HG03432 (cell line): ENCODE results near the gene NMB.
A peak's percentile ranks its signal among the peaks of the same experiment; 100 is the strongest.
"Not testable (repeated sequence)": the region's sequence is repeated elsewhere in the genome, so short reads cannot be mapped to it uniquely, and the experiment has no call there.

Experiments used
- ATAC-seq: cut with Tn5 transposase; IDR thresholded peaks from one replicate; pipeline ENCODE4 v1.9.1; 2021; ENCODE audit warnings: mild to moderate bottlenecking, moderate library complexity; ENCODE audit not compliant: unreplicated experiment

The NMB gene

GRCh38 chr15:84656972-84657371 lies 1.0 kb downstream of the NMB start:
- ATAC-seq = no peak

GRCh38 chr15:84654689-84655453 lies 3.1 kb downstream of the NMB start:
- ATAC-seq = peak; percentile 36

DNA sequence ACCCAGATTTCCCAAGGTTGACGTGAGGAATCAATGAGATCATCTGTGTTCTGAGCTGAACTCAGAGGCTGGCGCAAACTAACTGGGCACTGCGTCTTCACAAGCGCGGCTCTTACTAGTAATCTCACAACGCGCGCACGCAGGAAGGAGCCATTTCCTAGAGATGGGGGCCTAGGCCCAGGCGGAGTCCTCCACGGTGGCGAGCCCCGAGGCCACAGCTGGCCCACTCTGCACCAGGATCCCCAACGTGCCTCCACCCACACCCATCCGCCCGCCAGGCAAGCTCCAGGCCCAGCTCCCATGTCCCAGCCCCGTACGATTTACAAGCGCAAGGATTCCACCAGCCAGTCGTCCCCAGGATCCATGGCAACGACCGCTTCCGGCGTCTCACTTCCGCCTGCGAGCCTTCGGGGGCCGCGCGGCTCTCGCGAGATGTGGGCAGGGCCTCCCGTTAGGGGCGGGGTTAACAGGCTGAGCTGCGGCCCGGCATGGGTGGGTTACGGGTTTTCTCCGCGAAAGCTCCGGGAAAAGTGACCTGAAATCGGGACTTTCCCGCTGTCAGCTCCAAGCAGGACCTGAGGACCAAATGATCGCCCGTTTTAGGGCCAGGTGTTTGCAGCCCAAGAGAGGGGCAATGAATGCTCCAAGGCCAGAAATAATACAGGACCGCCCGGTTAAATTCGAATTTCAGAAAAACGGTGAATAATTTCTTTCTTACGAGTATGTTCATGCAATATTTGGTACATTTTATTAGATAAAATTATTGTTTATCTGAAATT lies 3.9 kb downstream of the NMB start, which contains the start of gene WDR73:
Gene WDR73 (minus strand): TSS at position 374 of the 779 bp plus-strand sequence. CDS start 9 bp downstream, at position 365.
- ATAC-seq = peak; percentile 85

GRCh38 chr15:84653584-84653909 lies 4.5 kb downstream of the NMB start:
- no peak for ATAC-seq

DNA sequence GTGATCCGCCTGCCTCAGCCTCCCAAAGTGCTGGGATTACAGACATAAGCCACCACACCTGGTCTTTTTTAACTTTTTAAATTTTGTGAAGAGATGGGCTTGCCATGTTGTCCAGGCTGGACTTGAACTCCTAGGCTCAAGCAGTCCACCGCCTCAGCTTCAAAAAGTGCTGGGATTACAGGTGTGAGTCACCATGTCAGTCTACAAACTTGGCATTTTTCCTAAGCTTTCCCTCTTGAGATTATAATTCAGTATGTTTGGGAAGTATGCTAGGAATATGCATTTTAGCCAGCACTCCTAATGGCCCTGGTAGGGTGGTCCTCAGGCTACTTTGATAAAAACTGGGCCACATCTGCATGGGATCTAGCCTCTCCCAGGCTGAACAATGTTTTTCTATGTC lies 8.3 kb downstream of the NMB start:
- no peak for ATAC-seq

DNA sequence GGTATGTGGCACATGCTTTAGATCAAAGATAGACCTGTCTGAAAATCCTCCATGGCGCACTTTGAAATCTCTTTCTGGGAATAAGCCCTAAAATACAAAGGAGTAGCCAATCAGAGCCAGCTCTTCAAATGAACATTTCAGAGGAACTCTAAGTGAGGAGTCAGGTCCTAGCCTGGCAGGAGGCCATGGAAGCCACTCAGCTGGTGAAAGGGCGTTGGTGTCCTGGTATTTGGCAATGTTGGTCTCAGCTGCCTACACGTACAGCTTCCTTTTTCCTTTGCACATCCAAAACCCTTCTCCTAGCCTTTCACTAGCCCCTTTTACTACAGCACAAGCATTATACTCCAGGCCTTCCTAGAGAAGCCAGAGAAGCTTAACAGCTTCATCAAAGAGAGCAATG lies 9.5 kb downstream of the NMB start:
- ATAC-seq = no peak

DNA sequence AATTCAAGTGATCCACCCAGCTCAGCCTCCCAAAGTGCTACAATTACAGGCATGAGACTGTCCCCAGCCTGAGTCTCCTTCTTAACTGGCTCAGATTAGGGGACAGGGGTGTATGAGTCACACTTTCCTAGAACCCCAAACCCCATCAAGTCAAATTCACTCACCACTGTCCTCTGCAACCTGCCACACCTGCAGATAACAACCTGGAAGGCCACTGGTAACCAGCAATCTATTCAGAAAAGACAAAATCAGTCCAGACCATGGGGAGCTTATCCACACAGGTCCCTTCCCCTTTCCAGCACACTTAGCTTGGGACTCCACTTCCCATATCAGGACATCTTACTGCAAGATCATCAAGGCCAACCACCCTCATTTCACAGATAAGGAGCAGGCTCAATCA lies 10.3 kb downstream of the NMB start:
- no peak for ATAC-seq

GRCh38 chr15:84645997-84646396 lies 12.0 kb downstream of the NMB start:
- no peak for ATAC-seq

- ATAC-seq = no peak
Measured at GRCh38 chr15:84645496-84645895, 12.5 kb downstream of the NMB start.

DNA sequence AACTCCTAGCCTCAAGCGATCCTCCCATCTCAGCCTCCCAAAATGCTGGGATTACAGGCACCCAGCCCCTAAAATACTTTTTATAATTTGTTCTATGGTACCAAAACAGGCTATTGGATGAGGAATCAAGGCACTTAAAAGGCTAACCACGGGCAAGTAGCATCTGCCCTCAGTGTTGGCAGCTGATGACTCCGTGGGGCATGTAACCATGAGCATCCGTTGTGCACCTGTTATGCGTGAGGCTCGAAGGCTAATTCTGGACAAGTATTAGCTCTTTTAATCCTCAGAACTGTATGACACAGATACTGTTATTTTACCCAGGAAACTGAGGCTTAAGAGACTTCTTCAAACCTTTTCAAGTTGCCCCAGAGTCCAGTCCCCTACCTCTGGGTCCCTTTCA lies 14.2 kb downstream of the NMB start:
- no peak for ATAC-seq

DNA sequence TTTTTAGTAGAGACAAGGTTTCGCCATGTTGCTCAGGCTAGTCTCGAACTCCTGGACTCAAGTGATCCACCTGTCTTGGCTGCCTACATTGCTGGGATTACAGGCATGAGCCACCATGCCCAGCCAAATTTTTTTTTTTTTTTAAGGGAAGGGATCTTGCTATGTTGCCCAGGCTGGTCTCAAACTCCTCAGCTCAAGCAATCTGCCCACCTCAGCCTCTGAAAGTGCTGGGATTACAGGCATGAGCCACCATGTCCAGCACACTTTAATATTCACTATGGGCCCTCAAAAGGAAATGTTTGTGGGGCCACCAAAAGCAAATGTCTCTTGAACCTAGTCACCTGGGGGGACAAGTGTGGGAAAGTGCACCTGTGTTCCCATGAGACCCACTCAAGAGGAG lies 15.4 kb downstream of the NMB start:
- ATAC-seq = not testable (repeated sequence)

DNA sequence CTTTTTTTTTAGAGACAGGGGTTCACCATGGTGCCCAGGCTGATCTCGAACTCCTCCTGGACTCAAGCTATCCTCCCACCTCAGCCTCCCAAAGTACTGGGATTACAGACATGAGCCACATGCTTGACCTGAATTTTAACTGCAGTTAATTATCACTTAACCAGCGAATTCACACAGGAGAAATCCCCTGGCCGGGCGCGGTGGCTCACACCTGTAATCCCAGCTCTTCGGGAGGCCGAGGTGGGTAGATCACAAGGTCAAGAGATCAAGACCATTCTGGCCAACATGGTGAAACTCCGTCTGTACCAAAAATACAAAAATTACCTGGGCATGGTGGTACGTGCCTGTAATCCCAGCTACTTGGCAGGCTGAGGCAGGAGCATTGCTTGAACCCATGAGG lies 16.1 kb downstream of the NMB start:
- not testable (repeated sequence) for ATAC-seq

DNA sequence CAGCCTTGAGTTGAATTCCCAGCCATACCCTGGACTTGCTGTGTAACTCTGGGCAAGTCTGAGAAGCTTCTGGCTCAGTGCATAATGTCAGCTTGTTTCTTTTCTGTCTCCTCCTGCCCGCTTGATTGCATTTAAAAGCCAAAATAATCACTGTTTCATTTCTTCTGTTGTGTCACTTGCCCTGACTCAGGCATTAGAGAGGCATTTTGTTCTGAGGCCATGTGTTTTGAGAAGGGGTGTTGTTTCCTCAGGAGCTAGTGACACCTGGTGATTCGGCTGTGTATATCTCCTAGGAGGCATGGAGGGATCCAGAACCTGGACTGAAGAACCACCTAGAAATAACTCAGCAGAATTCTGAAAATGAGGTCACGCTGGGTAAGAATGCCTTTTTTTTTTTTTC lies 19.9 kb downstream of the NMB start:
- no peak for ATAC-seq

- no peak for ATAC-seq
Measured at GRCh38 chr15:84634228-84634837, 23.7 kb downstream of the NMB start.

- peak; percentile 48 for ATAC-seq
Measured at GRCh38 chr15:84633311-84634227, 24.4 kb downstream of the NMB start.

DNA sequence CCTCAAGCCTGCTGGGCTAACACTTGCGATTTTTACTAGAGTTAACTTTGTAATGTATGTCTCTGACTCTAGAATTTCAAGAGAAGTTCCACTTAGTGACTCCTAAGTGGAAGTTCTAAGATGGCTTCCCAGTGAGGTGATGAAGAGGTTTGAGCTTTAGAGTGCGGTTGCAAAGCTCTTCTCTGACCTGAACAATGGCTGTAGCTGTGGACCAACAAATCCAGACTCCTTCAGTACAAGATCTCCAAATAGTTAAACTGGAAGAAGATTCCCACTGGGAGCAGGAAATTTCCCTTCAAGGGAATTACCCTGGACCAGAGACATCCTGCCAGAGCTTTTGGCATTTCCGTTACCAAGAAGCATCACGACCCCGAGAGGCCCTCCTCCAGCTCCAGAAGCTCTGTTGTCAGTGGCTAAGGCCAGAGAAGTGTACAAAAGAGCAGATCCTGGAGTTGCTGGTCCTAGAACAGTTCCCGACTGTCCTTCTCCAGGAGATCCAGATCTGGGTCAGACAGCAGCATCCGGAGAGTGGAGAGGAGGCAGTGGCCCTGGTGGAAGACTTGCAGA lies 26.2 kb downstream of the NMB start:
- no peak for ATAC-seq

DNA sequence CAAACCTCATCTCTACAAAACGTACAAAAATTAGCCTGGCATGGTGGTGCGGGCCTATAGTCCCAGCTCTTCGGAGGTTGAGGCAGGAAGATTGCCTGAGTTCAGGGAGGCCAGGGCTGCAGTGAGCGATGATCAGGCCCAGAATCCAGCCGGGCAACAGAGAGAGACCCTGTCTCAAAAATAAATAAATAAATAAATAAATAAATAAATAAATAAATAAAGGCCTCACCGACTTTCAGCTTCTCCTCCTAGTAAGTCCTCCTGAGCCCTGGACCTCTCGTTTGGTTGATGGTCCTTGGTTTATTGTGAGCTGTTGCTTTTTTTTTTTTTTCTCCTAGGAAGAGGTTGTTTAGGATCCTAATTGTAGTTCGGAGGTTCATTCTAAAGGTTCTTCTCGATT lies 29.0 kb downstream of the NMB start:
- no peak for ATAC-seq

- no peak for ATAC-seq
Measured at GRCh38 chr15:84625123-84625522, 32.9 kb downstream of the NMB start.

DNA sequence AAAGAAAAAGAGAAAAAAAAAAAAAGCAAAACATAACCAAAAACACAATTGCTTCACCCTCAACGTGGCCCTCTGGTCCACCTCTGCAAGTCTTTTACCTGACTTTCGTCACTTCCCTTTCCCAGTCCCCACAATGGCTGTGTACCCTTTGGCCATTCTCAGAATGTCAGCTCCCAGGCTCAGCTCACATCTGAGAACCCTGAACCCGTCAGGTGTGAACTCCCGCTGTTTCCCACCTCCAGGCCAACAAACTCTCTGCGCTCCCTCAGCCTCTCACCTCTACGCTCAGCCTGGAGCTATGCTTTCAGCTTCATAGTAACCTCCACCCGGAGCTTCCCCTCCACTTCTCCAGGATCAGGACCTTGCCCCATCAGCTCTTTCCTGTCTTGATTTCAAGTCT lies 33.6 kb downstream of the NMB start:
- ATAC-seq = no peak

- no peak for ATAC-seq
Measured at GRCh38 chr15:84621358-84621979, 36.5 kb downstream of the NMB start.
